IMR-90 (cell line): Measurements from ENCODE around the gene TNPO2. TPM values are rescaled to one million over a fixed set of nuclear protein-coding genes. Genes with fewer than 3 reads are reported as not detected.

Source experiments
- ATAC-seq: fragments of 200-7000 bp; cut with Tn5 transposase; 2 replicates; pipeline ENCODE4 v1.9.1; 2020; ENCODE audit warnings: low read depth, mild to moderate bottlenecking, moderate library complexity
- BruUV-seq: library from RNA; stranded (reverse); fragments of 400-500 nt; replicated peaks from 2 replicates; lab custom pipeline; 2021; lab: Mats Ljungman, UMichigan
- CTCF ChIA-PET: fragments of 300-600 bp; formaldehyde crosslinking; extraction: SDS; loops from one replicate; lab custom pipeline; 2021; ENCODE audit warnings: antibody characterized with exemption; lab: Yijun Ruan, JAX
- POLR2A ChIA-PET: fragments of 300-600 bp; sonication (Branson Sonifier 250); formaldehyde crosslinking; loops from one replicate; lab custom pipeline; 2022; ENCODE audit warnings: antibody characterized with exemption; ENCODE audit not compliant: unreplicated experiment; lab: Charles Lee
- DNase-seq: peaks from one replicate; pipeline ENCODE4 v3.0.0; 2013
- H2AFZ ChIP-seq: replicated peaks from 2 replicates; pipeline ENCODE3; 2013; ENCODE audit warnings: low read length, mild to moderate bottlenecking; ENCODE audit not compliant: poor library complexity
- H2AK5ac ChIP-seq: 2 replicates; pipeline ENCODE4 v1.6.1; 2013; ENCODE audit warnings: low read depth, low read length, inconsistent platforms
- H2AK9ac ChIP-seq: replicated peaks from 2 replicates; pipeline ENCODE3; 2013; ENCODE audit warnings: mild to moderate bottlenecking, low read depth, low read length, moderate library complexity; ENCODE audit not compliant: poor library complexity
- H2BK120ac ChIP-seq: 2 replicates; pipeline ENCODE4 v1.6.1; 2013; ENCODE audit warnings: low read depth, low read length, inconsistent platforms
- H2BK15ac ChIP-seq: 3 replicates; pipeline ENCODE4 v1.6.1; 2013; ENCODE audit warnings: low read depth, low read length, inconsistent platforms
- H2BK20ac ChIP-seq: 2 replicates; pipeline ENCODE4 v1.6.1; 2013; ENCODE audit warnings: low read depth, mild to moderate bottlenecking, inconsistent platforms, low read length, moderate library complexity
- H2BK5ac ChIP-seq: 2 replicates; pipeline ENCODE4 v1.6.1; 2013; ENCODE audit warnings: mild to moderate bottlenecking, low read depth, low read length, inconsistent platforms; ENCODE audit not compliant: poor library complexity, severe bottlenecking
- H3K14ac ChIP-seq: replicated peaks from 2 replicates; pipeline ENCODE4 v1.6.1; 2013; ENCODE audit warnings: low read depth, low read length, inconsistent platforms
- H3K18ac ChIP-seq: 2 replicates; pipeline ENCODE4 v1.6.1; 2013; ENCODE audit warnings: low read depth, low read length, control low read depth
- H3K23ac ChIP-seq: 2 replicates; pipeline ENCODE4 v1.6.1; 2013; ENCODE audit warnings: low read depth, low read length, inconsistent platforms
- H3K27ac ChIP-seq: 2 replicates; pipeline ENCODE4 v1.5.1; 2013; ENCODE audit warnings: mild to moderate bottlenecking, control low read depth, low read length; ENCODE audit not compliant: insufficient read depth
- H3K27me3 ChIP-seq: 2 replicates; pipeline ENCODE4 v1.6.1; 2013; ENCODE audit warnings: low read length; ENCODE audit not compliant: control insufficient read depth, insufficient read depth
- H3K36me3 ChIP-seq: 2 replicates; pipeline ENCODE4 v1.6.1; 2013; ENCODE audit warnings: low read length, mixed read lengths; ENCODE audit not compliant: control insufficient read depth, insufficient read depth
- H3K4ac ChIP-seq: 2 replicates; pipeline ENCODE4 v1.6.1; 2013; ENCODE audit warnings: low read depth, low read length, inconsistent platforms
- H3K4me1 ChIP-seq: 2 replicates; pipeline ENCODE4 v1.6.1; 2013; ENCODE audit warnings: low read length, mixed read lengths; ENCODE audit not compliant: control insufficient read depth, insufficient read depth
- H3K4me2 ChIP-seq: 2 replicates; pipeline ENCODE4 v1.6.1; 2013; ENCODE audit warnings: low read depth, mild to moderate bottlenecking, control low read depth, low read length, moderate library complexity
- H3K4me3 ChIP-seq: 2 replicates; pipeline ENCODE4 v1.5.1; 2013; ENCODE audit warnings: low read depth, mild to moderate bottlenecking, control low read depth, low read length, moderate library complexity; ENCODE audit not compliant: insufficient read depth
- H3K56ac ChIP-seq: 2 replicates; pipeline ENCODE4 v1.6.1; 2013; ENCODE audit warnings: low read length, inconsistent platforms; ENCODE audit not compliant: insufficient read depth; ENCODE audit errors: extremely low read depth
- H3K79me1 ChIP-seq, 2 experiments: 2 replicates each; pipeline ENCODE4 v1.6.1; 2013; ENCODE audit warnings: low read length in 2 of 2, inconsistent platforms in 1 of 2, low read depth in 1 of 2
- H3K9ac ChIP-seq: 2 replicates; pipeline ENCODE4 v1.6.1; 2013; ENCODE audit warnings: low read depth, low read length, control low read depth
- H3K9me1 ChIP-seq: 2 replicates; pipeline ENCODE4 v1.6.1; 2013; ENCODE audit warnings: low read length, inconsistent platforms; ENCODE audit not compliant: insufficient read depth
- H3K9me3 ChIP-seq: 2 replicates; pipeline ENCODE4 v1.6.1; 2013; ENCODE audit warnings: low read length; ENCODE audit not compliant: control insufficient read depth, insufficient read depth
- H4K20me1 ChIP-seq: 2 replicates; pipeline ENCODE4 v1.6.1; 2013; ENCODE audit warnings: low read length, inconsistent platforms; ENCODE audit not compliant: insufficient read depth
- H4K5ac ChIP-seq: 2 replicates; pipeline ENCODE4 v1.6.1; 2013; ENCODE audit warnings: mild to moderate bottlenecking, low read depth, low read length, control low read depth
- H4K8ac ChIP-seq, 2 experiments: 2 replicates each; pipeline ENCODE4 v1.6.1; 2013; ENCODE audit warnings: low read depth in 2 of 2, low read length in 2 of 2, control low read depth in 1 of 2, inconsistent platforms in 1 of 2
- H4K91ac ChIP-seq: 2 replicates; pipeline ENCODE4 v1.6.1; 2013; ENCODE audit warnings: low read depth, low read length, inconsistent platforms; ENCODE audit not compliant: insufficient read depth
- ELK1 ChIP-seq: fragments of 150-350 bp; IDR thresholded peaks from 2 replicates; pipeline ENCODE4 v1.6.1; 2016; ENCODE audit warnings: low read depth, mild to moderate bottlenecking, low read length, moderate library complexity, borderline replicate concordance
- RAD21 ChIP-seq: IDR thresholded peaks from 2 replicates; pipeline ENCODE4 v1.6.1; 2012; ENCODE audit warnings: low read length, improper control_type of control experiment
- RCOR1 ChIP-seq: IDR thresholded peaks from 2 replicates; pipeline ENCODE4 v1.6.1; 2012; ENCODE audit warnings: mild to moderate bottlenecking, low read length, improper control_type of control experiment; ENCODE audit not compliant: insufficient replicate concordance
- RFX5 ChIP-seq: IDR thresholded peaks from 2 replicates; pipeline ENCODE4 v1.8.0; 2012; ENCODE audit warnings: low read depth, mild to moderate bottlenecking, low read length, moderate library complexity
- WGBS, 2 experiments: methylation state at CpG; one replicate each; pipeline versions ENCODE4 v1.1.5 to v1.1.7; 2013; ENCODE audit warnings: missing lambda C conversion rate in 2 of 2; ENCODE audit not compliant: insufficient read length in 1 of 2; ENCODE audit errors: extremely low coverage in 2 of 2; 5-methylcytosine and 5-hydroxymethylcytosine counted together
- dilution Hi-C: fragments of 300-500 bp; cut with HindIII; formaldehyde crosslinking; loops from one replicate; pipeline ENCODE4 v1.14.3; 2018; ENCODE audit warnings: low sequenced_read_pairs; ENCODE audit not compliant: unreplicated experiment
- in situ Hi-C: fragments of 300-500 bp; cut with MboI; formaldehyde crosslinking; loops from 3 replicates; pipeline ENCODE4 v1.14.3; 2019; ENCODE audit warnings: low sequenced_read_pairs, inconsistent platforms, mixed read lengths
- intact Hi-C: fragments of 100-400 bp; cut with micrococcal nuclease; formaldehyde crosslinking; loops from 2 replicates; pipeline ENCODE4 v1.10.0; 2022
- polyA plus RNA-seq, 3 experiments: library from polyadenylated mRNA; depleted of rRNA; stranded (reverse); fragments of >200 nt; gene quantifications; 2 replicates each; pipeline ENCODE4 v1.2.3, GENCODE V29; 2012; ENCODE audit warnings: low replicate concordance in 1 of 3
- total RNA-seq: library from RNA; depleted of rRNA; stranded (reverse); fragments of >200 nt; gene quantifications from 2 replicates; pipeline ENCODE4 v1.2.3, GENCODE V29; 2012

The TNPO2 gene
- total and polyA plus RNA-seq, 2 of the 4 experiments (the other 2 are of a cell fraction): 36.0 to 77.2 TPM

- Histone ChIP-seq H3K23ac (no peak overlapping the region), H2AK9ac (peak overlapping the region; percentile 24), H3K18ac (no peak overlapping the region), H3K14ac (no peak overlapping the region), H3K4ac (no peak overlapping the region), H3K9me1 (no peaks in the 10 kb centered on the region), H2BK15ac (no peak overlapping the region), H3K9ac (no peak overlapping the region), H2AK5ac (no peak overlapping the region), H4K91ac (no peak overlapping the region), H4K20me1 (peaks cover 14% of the 10 kb centered on the region), H3K27me3 (no peaks in the 10 kb centered on the region), H3K9me3 (no peaks in the 10 kb centered on the region), H3K4me2 (no peak overlapping the region), H2BK5ac (no peak overlapping the region), H3K4me1 (no peaks in the 10 kb centered on the region), H3K36me3 (peaks cover 72% of the 10 kb centered on the region), H3K27ac (no peak overlapping the region), H2BK120ac (no peak overlapping the region), H2AFZ (no peak overlapping the region), H4K5ac (no peak overlapping the region), H3K4me3 (no peak overlapping the region), H3K79me1 (peaks cover 5 to 18% of the 10 kb centered on the region in 2 experiments), H2BK20ac (no peak overlapping the region), H3K56ac (no peak overlapping the region), H4K8ac (no peak overlapping the region)
- in situ Hi-C loops: no loop called here
- dilution Hi-C loops: no loop called here
- POLR2A ChIA-PET: no interaction called here
- ATAC-seq: no peak
- BruUV-seq: no TSS peak
- no peak for DNase-seq
- intact Hi-C loops: no loop called here
- WGBS, 2 experiments: 91% methylated on average over 23 of the region's 33 CpGs; no CpG with 5 or more reads in 1 of the 2 experiments
- TF ChIP-seq RFX5: no peak
- no peak for TF ChIP-seq RAD21
- no peak for TF ChIP-seq ELK1
- no peak for TF ChIP-seq RCOR1
- CTCF ChIA-PET: no interaction called here
Measured at GRCh38 chr19:12701596-12702282, 22.0 kb downstream of the TNPO2 start.
